Breast epithelium (tissue), 4 donors: Measurements from ENCODE around the gene WTIP. TPM values are rescaled to one million over a fixed set of nuclear protein-coding genes. Genes with fewer than 3 reads are reported as not detected.
"Not testable (repeated sequence)": the region's sequence is repeated elsewhere in the genome, so short reads cannot be mapped to it uniquely, and the experiment has no call there.

Source experiments
- DNase-seq, 2 donors: peaks; one replicate each; pipeline ENCODE4 v3.0.0-alpha.2; 2019; ENCODE audit warnings: low spot score in 2 of 2
- H3K27ac ChIP-seq, 2 donors: fragments of 200-600 bp; sonication (generic) in 1 of 2; one replicate each; pipeline ENCODE4 v1.5.1; 2016 to 2019; ENCODE audit warnings: mild to moderate bottlenecking in 1 of 2
- H3K27me3 ChIP-seq, 2 donors: fragments of 200-600 bp; sonication (generic) in 1 of 2; one replicate each; pipeline versions ENCODE4 v1.5.1 to v1.6.0; 2017 to 2019; ENCODE audit warnings: control low read depth in 1 of 2, mild to moderate bottlenecking in 1 of 2
- H3K36me3 ChIP-seq: fragments of 200-600 bp; one replicate; pipeline ENCODE4 v1.5.1; 2019
- H3K4me1 ChIP-seq, 2 donors: fragments of 200-600 bp; sonication (generic); one replicate each; pipeline ENCODE4 v1.5.1; 2016 to 2019; ENCODE audit warnings: control low read depth in 1 of 2
- H3K4me3 ChIP-seq, 3 donors: fragments of 200-600 bp; sonication (generic); 1 replicate in 2 of 3; 2 replicates in 1 of 3; pipeline ENCODE4 v1.5.1; 2016 to 2019; ENCODE audit warnings: mild to moderate bottlenecking in 3 of 3, moderate library complexity in 2 of 3
- H3K9me3 ChIP-seq, 2 donors: fragments of 200-600 bp; sonication (generic) in 1 of 2; one replicate each; pipeline ENCODE4 v1.5.1; 2016 to 2019; ENCODE audit warnings: control low read depth in 1 of 2
- CTCF ChIP-seq, 3 donors: fragments of 450-650 bp; IDR thresholded peaks; one replicate each; pipeline ENCODE4 v1.5.1; 2016 to 2017; ENCODE audit warnings: antibody characterized with exemption in 3 of 3, mild to moderate bottlenecking in 3 of 3, moderate library complexity in 3 of 3
- POLR2A ChIP-seq: fragments of 450-650 bp; IDR thresholded peaks from one replicate; pipeline ENCODE4 v1.6.1; 2016; ENCODE audit warnings: antibody characterized with exemption, mild to moderate bottlenecking, moderate library complexity
- POLR2AphosphoS5 ChIP-seq, 3 donors: sonication (generic); formaldehyde crosslinking; IDR thresholded peaks; one replicate each; pipeline ENCODE4 v1.6.1; 2017; ENCODE audit warnings: antibody characterized with exemption in 3 of 3
- intact Hi-C: fragments of 100-400 bp; cut with DNase I; formaldehyde crosslinking; loops from one replicate; pipeline ENCODE4 v1.15.1; 2023; ENCODE audit warnings: low total_unique reads
- total RNA-seq, 3 donors: library from RNA; depleted of rRNA; stranded (reverse); fragments of >200 nt; gene quantifications; one replicate each; pipeline ENCODE4 v1.1.0, GENCODE V29; 2016

Gene WTIP
- total RNA-seq, 3 donors from 2014 or later, result 11.9 to 20.6 (median 14.9) TPM

- no peaks in the 10 kb centered on the region for H3K4me1 ChIP-seq
- DNase-seq, result peak in 1 of 2 donors; percentile 12
Measured at GRCh38 chr19:34504809-34505291, 23.3 kb downstream of the WTIP start.

GRCh38 chr19:34505321-34506025 is 23.9 kb downstream of the WTIP start:
- no peaks in the 10 kb centered on the region for H3K4me1 ChIP-seq
- H3K27ac ChIP-seq, result no peak overlapping the region
- DNase-seq, result peak in 1 of 2 donors; percentile 11
- no peak overlapping the region for H3K4me3 ChIP-seq
- H3K36me3 ChIP-seq, result no peaks in the 10 kb centered on the region
- no peaks in the 10 kb centered on the region for H3K27me3 ChIP-seq
- H3K9me3 ChIP-seq, result no peaks in the 10 kb centered on the region
- intact Hi-C loops, result no loop called here
- TF ChIP-seq POLR2AphosphoS5 (IDR thresholded peaks at IDR 0.05), result no peak
- TF ChIP-seq POLR2A, result no peak
- TF ChIP-seq CTCF (IDR thresholded peaks at IDR 0.05), result no peak

More at GRCh38 chr19:34504809-34505291, 23.3 kb downstream of the WTIP start:
- Histone ChIP-seq H3K36me3 (no peaks in the 10 kb centered on the region), H3K27me3 (no peaks in the 10 kb centered on the region), H3K27ac (no peak overlapping the region), H3K4me3 (no peak overlapping the region), H3K9me3 (no peaks in the 10 kb centered on the region)
- TF ChIP-seq POLR2AphosphoS5 (IDR thresholded peaks at IDR 0.05), result no peak
- no peak for TF ChIP-seq POLR2A
- TF ChIP-seq CTCF (IDR thresholded peaks at IDR 0.05), result no peak
- intact Hi-C loops, result loop anchor here (5.0 kb wide), 1 partner anchor 812 kb away; no protein-coding TSS in a partner anchor

GRCh38 chr19:34506026-34506370 is 24.4 kb downstream of the WTIP start:
- intact Hi-C loops, result no loop called here
- H3K36me3 ChIP-seq, result no peaks in the 10 kb centered on the region
- no peak overlapping the region for H3K4me3 ChIP-seq
- H3K27me3 ChIP-seq, result no peaks in the 10 kb centered on the region
- TF ChIP-seq CTCF (IDR thresholded peaks at IDR 0.05) (no peak), POLR2A (no peak), POLR2AphosphoS5 (IDR thresholded peaks at IDR 0.05) (no peak)
- peaks cover 0 to 4% of the 10 kb centered on the region in 2 donors for H3K9me3 ChIP-seq
- DNase-seq, result no peak
- no peak overlapping the region for H3K27ac ChIP-seq
- H3K4me1 ChIP-seq, result no peaks in the 10 kb centered on the region

GRCh38 chr19:34507414-34508067 is 26.0 kb downstream of the WTIP start:
- peak in 1 of 2 donors; percentile 7 for DNase-seq
- intact Hi-C loops, result no loop called here
- H3K27me3 ChIP-seq, result no peaks in the 10 kb centered on the region
- peaks cover 0 to 9% of the 10 kb centered on the region in 2 donors for H3K9me3 ChIP-seq
- H3K36me3 ChIP-seq, result no peaks in the 10 kb centered on the region
- no peak overlapping the region for H3K4me3 ChIP-seq
- H3K4me1 ChIP-seq, result no peaks in the 10 kb centered on the region
- no peak overlapping the region for H3K27ac ChIP-seq
- TF ChIP-seq POLR2AphosphoS5 (IDR thresholded peaks at IDR 0.05) (no peak), CTCF (IDR thresholded peaks at IDR 0.05) (no peak), POLR2A (no peak)

GRCh38 chr19:34508540-34508939 is 27.0 kb downstream of the WTIP start:
- intact Hi-C loops, result no loop called here
- no peaks in the 10 kb centered on the region for H3K36me3 ChIP-seq
- TF ChIP-seq POLR2A, result no peak
- no peak for TF ChIP-seq CTCF (IDR thresholded peaks at IDR 0.05)
- no peak for TF ChIP-seq POLR2AphosphoS5 (IDR thresholded peaks at IDR 0.05)
- DNase-seq, result peak in 1 of 2 donors; percentile 13
- H3K27me3 ChIP-seq, result no peaks in the 10 kb centered on the region
- peaks cover 0 to 9% of the 10 kb centered on the region in 2 donors for H3K9me3 ChIP-seq
- no peak overlapping the region for H3K4me3 ChIP-seq
- H3K4me1 ChIP-seq, result no peaks in the 10 kb centered on the region
- H3K27ac ChIP-seq, result no peak overlapping the region

- intact Hi-C loops, H3K4me3 ChIP-seq, H3K27me3 ChIP-seq, H3K4me1 ChIP-seq, H3K27ac ChIP-seq, H3K9me3 ChIP-seq, H3K36me3 ChIP-seq: not testable (repeated sequence)
- peak in 1 of 2 donors; percentile 10 for DNase-seq
Measured at GRCh38 chr19:34510904-34511303, 29.3 kb downstream of the WTIP start.
